H9 (cell line): ENCODE measurements around the gene ABCA1. TPM values are rescaled to one million over a fixed set of nuclear protein-coding genes. Genes with fewer than 3 reads are reported as not detected.

ENCODE experiments used
- DNase-seq: peaks from one replicate; pipeline ENCODE4 v3.0.0-alpha.2; 2017
- H2AFZ ChIP-seq: one replicate; pipeline ENCODE4 v1.6.1; 2013; ENCODE audit warnings: mild to moderate bottlenecking, low read length, control low read depth, moderate library complexity
- H2AK5ac ChIP-seq: 2 replicates; pipeline ENCODE4 v1.6.1; 2013; ENCODE audit warnings: low read length, control low read depth, mixed read lengths; ENCODE audit not compliant: insufficient read length
- H2BK120ac ChIP-seq: one replicate; pipeline ENCODE4 v1.6.1; 2013; ENCODE audit warnings: low read depth, mild to moderate bottlenecking, low read length, control low read depth, inconsistent platforms; ENCODE audit not compliant: poor library complexity, severe bottlenecking
- H2BK12ac ChIP-seq: 2 replicates; pipeline ENCODE4 v1.6.1; 2013; ENCODE audit warnings: low read length, control low read depth, mixed read lengths, low read depth; ENCODE audit not compliant: insufficient read length
- H2BK15ac ChIP-seq: 2 replicates; pipeline ENCODE4 v1.6.1; 2013; ENCODE audit warnings: low read depth, low read length, control low read depth
- H2BK20ac ChIP-seq: one replicate; pipeline ENCODE4 v1.6.1; 2013; ENCODE audit warnings: low read depth, mild to moderate bottlenecking, low read length, control low read depth, inconsistent platforms; ENCODE audit not compliant: poor library complexity, severe bottlenecking
- H2BK5ac ChIP-seq: 2 replicates; pipeline ENCODE4 v1.6.1; 2013; ENCODE audit warnings: low read length, control low read depth, mixed read lengths; ENCODE audit not compliant: insufficient read length
- H3K14ac ChIP-seq: 2 replicates; pipeline ENCODE4 v1.6.1; 2013; ENCODE audit warnings: low read length, control low read depth; ENCODE audit not compliant: insufficient read depth
- H3K18ac ChIP-seq: 2 replicates; pipeline ENCODE4 v1.6.1; 2013; ENCODE audit warnings: low read depth, mild to moderate bottlenecking, mixed read lengths, low read length, control low read depth; ENCODE audit not compliant: insufficient read length
- H3K23ac ChIP-seq: 2 replicates; pipeline ENCODE4 v1.6.1; 2013; ENCODE audit warnings: low read length, control low read depth, mixed read lengths, low read depth; ENCODE audit not compliant: insufficient read length
- H3K23me2 ChIP-seq: 2 replicates; pipeline ENCODE4 v1.6.1; 2013; ENCODE audit warnings: low read depth, mild to moderate bottlenecking, mixed read lengths, low read length, control low read depth; ENCODE audit not compliant: insufficient read length, poor library complexity, severe bottlenecking
- H3K27ac ChIP-seq: 2 replicates; pipeline ENCODE4 v1.5.1; 2013; ENCODE audit warnings: low read length, control low read depth, mixed read lengths, low read depth; ENCODE audit not compliant: insufficient read length
- H3K27me3 ChIP-seq: 2 replicates; pipeline ENCODE4 v1.6.1; 2013; ENCODE audit warnings: low read length, control low read depth, inconsistent platforms; ENCODE audit not compliant: insufficient read depth
- H3K4ac ChIP-seq: 2 replicates; pipeline ENCODE4 v1.6.1; 2013; ENCODE audit warnings: low read depth, mild to moderate bottlenecking, control low read depth, inconsistent platforms, low read length, moderate library complexity
- H3K4me1 ChIP-seq: 2 replicates; pipeline ENCODE4 v1.6.1; 2013; ENCODE audit warnings: low read length, control low read depth, inconsistent platforms; ENCODE audit not compliant: insufficient read depth
- H3K4me2 ChIP-seq: 2 replicates; pipeline ENCODE4 v1.6.1; 2013; ENCODE audit warnings: low read length, control low read depth, mixed read lengths; ENCODE audit not compliant: insufficient read length, insufficient read depth
- H3K56ac ChIP-seq: 2 replicates; pipeline ENCODE4 v1.6.1; 2013; ENCODE audit warnings: low read depth, mild to moderate bottlenecking, mixed read lengths, low read length, control low read depth; ENCODE audit not compliant: insufficient read length
- H3K79me1 ChIP-seq: 2 replicates; pipeline ENCODE4 v1.6.1; 2013; ENCODE audit warnings: low read depth, mild to moderate bottlenecking, moderate library complexity, low read length, control low read depth, inconsistent platforms; ENCODE audit not compliant: insufficient read depth, poor library complexity, severe bottlenecking
- H3K79me2 ChIP-seq: 2 replicates; pipeline ENCODE4 v1.6.1; 2013; ENCODE audit warnings: low read length, control low read depth, inconsistent platforms; ENCODE audit not compliant: insufficient read depth
- H3K9ac ChIP-seq: 2 replicates; pipeline ENCODE4 v1.6.1; 2013; ENCODE audit warnings: low read length, control low read depth, mixed read lengths; ENCODE audit not compliant: insufficient read length; ENCODE audit errors: extremely low read depth
- H3K9me3 ChIP-seq: one replicate; pipeline ENCODE4 v1.6.1; 2013; ENCODE audit warnings: low read depth, low read length, inconsistent platforms; ENCODE audit not compliant: control insufficient read depth
- H3T11ph ChIP-seq: one replicate; pipeline ENCODE4 v1.6.1; 2013; ENCODE audit warnings: mild to moderate bottlenecking, low read length, control low read depth, inconsistent platforms
- H4K20me1 ChIP-seq: one replicate; pipeline ENCODE4 v1.6.1; 2013; ENCODE audit not compliant: control insufficient read depth, insufficient read length, insufficient read depth
- H4K5ac ChIP-seq: 2 replicates; pipeline ENCODE4 v1.6.1; 2013; ENCODE audit warnings: low read depth, mild to moderate bottlenecking, mixed read lengths, low read length, control low read depth; ENCODE audit not compliant: insufficient read length
- H4K8ac ChIP-seq: replicated peaks from 2 replicates; pipeline ENCODE4 v1.6.1; 2013; ENCODE audit warnings: low read length, control low read depth, mixed read lengths, low read depth; ENCODE audit not compliant: insufficient read length
- H4K91ac ChIP-seq: 2 replicates; pipeline ENCODE4 v1.6.1; 2013; ENCODE audit warnings: low read depth, mild to moderate bottlenecking, moderate library complexity, mixed read lengths, low read length, control low read depth; ENCODE audit not compliant: insufficient read length
- H3K27ac Mint-ChIP-seq, 3 experiments: 2 replicates in 2 of 3; 3 replicates in 1 of 3; pipeline ENCODE4 v1.8.0; 2020 to 2021; ENCODE audit warnings: mixed read lengths in 3 of 3, mild to moderate bottlenecking in 1 of 3, moderate library complexity in 1 of 3
- H3K27me3 Mint-ChIP-seq: 2 replicates; pipeline ENCODE4 v1.8.0; 2021; ENCODE audit warnings: low read depth, mild to moderate bottlenecking, moderate library complexity, mixed read lengths
- H3K36me3 Mint-ChIP-seq, 3 experiments: 2 replicates in 2 of 3; 3 replicates in 1 of 3; pipeline ENCODE4 v1.8.0; 2020 to 2021; ENCODE audit warnings: low read depth in 3 of 3, mixed read lengths in 3 of 3; ENCODE audit not compliant: insufficient read depth in 1 of 3
- H3K4me1 Mint-ChIP-seq, 2 experiments: 2 replicates each; pipeline ENCODE4 v1.8.0; 2020; ENCODE audit warnings: mixed read lengths in 2 of 2
- H3K4me3 Mint-ChIP-seq, 2 experiments: 2 replicates in 1 of 2; 3 replicates in 1 of 2; pipeline ENCODE4 v1.8.0; 2020 to 2021; ENCODE audit warnings: mild to moderate bottlenecking in 2 of 2, mixed read lengths in 2 of 2, moderate library complexity in 1 of 2
- H3K9me3 Mint-ChIP-seq, 2 experiments: 2 replicates in 1 of 2; 3 replicates in 1 of 2; pipeline ENCODE4 v1.8.0; 2020; ENCODE audit warnings: mild to moderate bottlenecking in 2 of 2, mixed read lengths in 2 of 2, moderate library complexity in 1 of 2
- WGBS: extraction: QIAGEN DNeasy Blood & Tissue Kit; methylation state at CpG from one replicate; pipeline ENCODE4 v1.1.7; 2013; ENCODE audit warnings: missing lambda C conversion rate, low lambda C conversion rate, mixed read lengths; ENCODE audit not compliant: insufficient read length; ENCODE audit errors: extremely low coverage; 5-methylcytosine and 5-hydroxymethylcytosine counted together
- total RNA-seq: library from RNA; stranded (reverse); gene quantifications from 2 replicates; pipeline ENCODE4 v1.2.1, GENCODE V29; 2021
- TF ChIP-seq, protein P1 (sequence below): fragments of 200-600 bp; sonication (generic); conservative IDR thresholded peaks from 3 replicates; pipeline ENCODE4 v1.8.0; 2021; ENCODE audit warnings: antibody characterized with exemption, mild to moderate bottlenecking

The ABCA1 gene
- total RNA-seq, 1 experiment from 2014 or later: 16.6 TPM

DNA sequence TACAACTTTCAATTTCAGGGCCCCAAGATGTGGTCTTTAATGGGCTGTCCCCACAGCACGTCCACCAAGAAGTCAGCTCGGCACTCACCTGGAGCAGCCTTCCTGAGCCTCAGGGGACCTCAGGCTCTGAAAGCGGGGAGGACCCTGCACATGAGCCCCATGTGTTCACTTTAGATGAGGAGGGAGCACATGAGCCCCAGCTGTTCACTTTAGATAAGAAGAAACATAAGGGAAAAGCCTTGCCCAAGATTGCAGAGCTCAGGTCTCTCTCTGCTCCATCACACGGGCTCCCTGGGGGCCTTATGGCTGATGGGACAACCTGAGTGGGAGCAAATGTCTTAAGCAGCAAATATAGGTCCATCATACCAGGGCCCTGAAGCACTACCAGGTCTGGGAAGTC lies 107.6 kb downstream of the ABCA1 start:
- Mint-ChIP-seq H3K4me1 (no peaks in the 10 kb centered on the region), H3K27ac (no peak overlapping the region), H3K36me3 (peaks cover 19 to 83% (median 79%) of the 10 kb centered on the region in 3 experiments; a peak in 6 of 7 replicates), H3K27me3 (no peaks in the 10 kb centered on the region; the same call in 1 of the 2 replicates), H3K4me3 (no peak overlapping the region), H3K9me3 (no peaks in the 10 kb centered on the region)
- no peaks in the 10 kb centered on the region for H3K27me3 ChIP-seq
- H3T11ph ChIP-seq: no peak overlapping the region
- H4K91ac ChIP-seq: no peak overlapping the region
- no peak overlapping the region for H2BK15ac ChIP-seq
- no peaks in the 10 kb centered on the region for H4K20me1 ChIP-seq
- H4K5ac ChIP-seq: no peak overlapping the region
- DNase-seq: no peak
- no peaks in the 10 kb centered on the region for H3K4me1 ChIP-seq
- no peak overlapping the region for H3K9ac ChIP-seq
- H2BK12ac ChIP-seq: no peak overlapping the region
- H3K14ac ChIP-seq: no peak overlapping the region
- H3K79me2 ChIP-seq: no peaks in the 10 kb centered on the region
- no peak overlapping the region for H3K27ac ChIP-seq
- no peak overlapping the region for H2AFZ ChIP-seq
- H3K79me1 ChIP-seq: no peaks in the 10 kb centered on the region
- no peak overlapping the region for H3K4ac ChIP-seq
- no peak overlapping the region for H3K4me2 ChIP-seq
- no peaks in the 10 kb centered on the region for H3K23me2 ChIP-seq
- no peak overlapping the region for H2AK5ac ChIP-seq
- TF ChIP-seq, protein P1, sequence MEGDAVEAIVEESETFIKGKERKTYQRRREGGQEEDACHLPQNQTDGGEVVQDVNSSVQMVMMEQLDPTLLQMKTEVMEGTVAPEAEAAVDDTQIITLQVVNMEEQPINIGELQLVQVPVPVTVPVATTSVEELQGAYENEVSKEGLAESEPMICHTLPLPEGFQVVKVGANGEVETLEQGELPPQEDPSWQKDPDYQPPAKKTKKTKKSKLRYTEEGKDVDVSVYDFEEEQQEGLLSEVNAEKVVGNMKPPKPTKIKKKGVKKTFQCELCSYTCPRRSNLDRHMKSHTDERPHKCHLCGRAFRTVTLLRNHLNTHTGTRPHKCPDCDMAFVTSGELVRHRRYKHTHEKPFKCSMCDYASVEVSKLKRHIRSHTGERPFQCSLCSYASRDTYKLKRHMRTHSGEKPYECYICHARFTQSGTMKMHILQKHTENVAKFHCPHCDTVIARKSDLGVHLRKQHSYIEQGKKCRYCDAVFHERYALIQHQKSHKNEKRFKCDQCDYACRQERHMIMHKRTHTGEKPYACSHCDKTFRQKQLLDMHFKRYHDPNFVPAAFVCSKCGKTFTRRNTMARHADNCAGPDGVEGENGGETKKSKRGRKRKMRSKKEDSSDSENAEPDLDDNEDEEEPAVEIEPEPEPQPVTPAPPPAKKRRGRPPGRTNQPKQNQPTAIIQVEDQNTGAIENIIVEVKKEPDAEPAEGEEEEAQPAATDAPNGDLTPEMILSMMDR: no peak
- H3K18ac ChIP-seq: no peak overlapping the region
- no peaks in the 10 kb centered on the region for H3K9me3 ChIP-seq
- no peak overlapping the region for H2BK120ac ChIP-seq
- no peak overlapping the region for H3K23ac ChIP-seq
- no peak overlapping the region for H4K8ac ChIP-seq
- no peak overlapping the region for H3K56ac ChIP-seq
- WGBS: no CpG with 5 or more reads among the region's 4 CpGs
- no peak overlapping the region for H2BK20ac ChIP-seq
- H2BK5ac ChIP-seq: no peak overlapping the region
